ENCODE data around the gene ZNF593OS. TPM values are rescaled to one million over a fixed set of nuclear protein-coding genes. Genes with fewer than 3 reads are reported as not detected.
A peak's percentile ranks its signal among the peaks of the same experiment; 100 is the strongest.

Gene ZNF593OS
- total RNA-seq, 4 donors from 2014 or later: not detected

DNA sequence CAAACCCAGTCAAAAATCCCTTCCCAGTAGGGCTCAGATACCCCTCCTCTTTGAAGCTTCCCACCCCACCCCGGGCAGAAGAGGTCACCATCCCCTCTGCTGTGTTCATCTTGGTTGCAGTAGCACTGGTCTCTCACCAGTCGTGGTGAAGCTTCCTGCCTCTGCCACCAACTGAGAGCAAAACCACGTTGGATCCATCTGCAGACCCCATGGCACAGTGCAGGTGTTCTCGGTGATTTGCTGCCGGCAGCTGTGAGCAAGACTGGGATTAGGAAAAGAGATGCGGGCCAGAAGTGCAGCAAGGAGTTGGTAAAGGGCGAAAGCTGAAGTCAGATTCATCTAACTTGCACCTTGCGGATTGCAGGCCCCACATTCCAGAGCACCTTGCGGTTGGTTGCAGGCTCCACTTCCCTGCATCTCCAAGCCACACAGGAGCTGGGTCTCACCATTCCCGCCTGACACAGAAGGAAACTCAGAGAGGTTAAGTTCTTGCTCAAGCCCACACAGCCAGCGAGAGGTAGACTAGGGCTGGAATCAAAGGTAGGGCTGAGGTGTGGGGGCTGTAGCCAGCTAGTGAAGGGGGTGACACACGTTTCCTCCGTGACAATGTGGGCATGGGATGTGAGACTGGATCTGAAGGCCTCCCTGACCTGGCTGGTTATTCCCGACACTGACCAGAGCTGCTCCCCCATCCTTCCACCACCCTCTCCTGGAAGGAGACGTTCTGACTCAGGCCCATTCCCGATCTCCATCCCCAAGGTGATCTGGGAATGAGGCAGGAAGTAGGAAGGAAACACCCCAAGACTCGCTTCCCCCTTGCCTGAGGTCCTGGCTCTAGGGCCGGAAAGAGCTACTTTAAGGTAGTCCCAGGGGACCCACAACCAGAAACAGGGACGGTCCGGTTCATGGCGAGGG, 16.0 kb downstream of the ZNF593OS start:
- TF ChIP-seq, protein P1, sequence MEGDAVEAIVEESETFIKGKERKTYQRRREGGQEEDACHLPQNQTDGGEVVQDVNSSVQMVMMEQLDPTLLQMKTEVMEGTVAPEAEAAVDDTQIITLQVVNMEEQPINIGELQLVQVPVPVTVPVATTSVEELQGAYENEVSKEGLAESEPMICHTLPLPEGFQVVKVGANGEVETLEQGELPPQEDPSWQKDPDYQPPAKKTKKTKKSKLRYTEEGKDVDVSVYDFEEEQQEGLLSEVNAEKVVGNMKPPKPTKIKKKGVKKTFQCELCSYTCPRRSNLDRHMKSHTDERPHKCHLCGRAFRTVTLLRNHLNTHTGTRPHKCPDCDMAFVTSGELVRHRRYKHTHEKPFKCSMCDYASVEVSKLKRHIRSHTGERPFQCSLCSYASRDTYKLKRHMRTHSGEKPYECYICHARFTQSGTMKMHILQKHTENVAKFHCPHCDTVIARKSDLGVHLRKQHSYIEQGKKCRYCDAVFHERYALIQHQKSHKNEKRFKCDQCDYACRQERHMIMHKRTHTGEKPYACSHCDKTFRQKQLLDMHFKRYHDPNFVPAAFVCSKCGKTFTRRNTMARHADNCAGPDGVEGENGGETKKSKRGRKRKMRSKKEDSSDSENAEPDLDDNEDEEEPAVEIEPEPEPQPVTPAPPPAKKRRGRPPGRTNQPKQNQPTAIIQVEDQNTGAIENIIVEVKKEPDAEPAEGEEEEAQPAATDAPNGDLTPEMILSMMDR (IDR thresholded peaks at IDR 0.05): no peak
- no peak for TF ChIP-seq POLR2A (IDR thresholded peaks at IDR 0.05)
- Histone ChIP-seq H3K4me1 (no peaks in the 10 kb centered on the region), H3K27me3 (no peaks in the 10 kb centered on the region), H3K36me3 (no peaks in the 10 kb centered on the region), H3K9me3 (no peaks in the 10 kb centered on the region), H3K27ac (peak overlapping the region; percentile 54 to 55), H3K4me3 (peak overlapping the region in 1 of 2 donors; percentile 11)
- intact Hi-C loops (cut with DNase I; ENCODE audit: low total_unique reads): no loop called here
- peak in 1 of 2 donors; percentile 43 for DNase-seq

- Histone ChIP-seq H3K27me3 (no peaks in the 10 kb centered on the region), H3K4me1 (no peaks in the 10 kb centered on the region), H3K4me3 (no peak overlapping the region), H3K36me3 (no peaks in the 10 kb centered on the region), H3K27ac (peak overlapping the region; percentile 54 to 55), H3K9me3 (no peaks in the 10 kb centered on the region)
- TF ChIP-seq, protein P1 (IDR thresholded peaks at IDR 0.05): no peak
- no peak for TF ChIP-seq POLR2A (IDR thresholded peaks at IDR 0.05)
- no peak for DNase-seq
- intact Hi-C loops (cut with DNase I; ENCODE audit: low total_unique reads): no loop called here
Measured at GRCh38 chr1:26154750-26155149, 16.9 kb downstream of the ZNF593OS start.

GRCh38 chr1:26153966-26154532, 17.6 kb downstream of the ZNF593OS start:
- H3K4me1 ChIP-seq: no peaks in the 10 kb centered on the region
- H3K27ac ChIP-seq: no peak overlapping the region
- TF ChIP-seq POLR2A (IDR thresholded peaks at IDR 0.05): no peak
- TF ChIP-seq, protein P1 (IDR thresholded peaks at IDR 0.05): no peak
- H3K9me3 ChIP-seq: no peaks in the 10 kb centered on the region
- intact Hi-C loops (cut with DNase I; ENCODE audit: low total_unique reads): no loop called here
- H3K36me3 ChIP-seq: no peaks in the 10 kb centered on the region
- no peaks in the 10 kb centered on the region for H3K27me3 ChIP-seq
- no peak for DNase-seq
- no peak overlapping the region for H3K4me3 ChIP-seq

GRCh38 chr1:26148887-26149286, 22.7 kb downstream of the ZNF593OS start:
- H3K27me3 ChIP-seq: no peaks in the 10 kb centered on the region
- intact Hi-C loops (cut with DNase I; ENCODE audit: low total_unique reads): loop anchor here (5.0 kb wide), 1 partner anchor 112 kb away; no protein-coding TSS in a partner anchor
- TF ChIP-seq, protein P1 (IDR thresholded peaks at IDR 0.05): no peak
- no peak for TF ChIP-seq POLR2A (IDR thresholded peaks at IDR 0.05)
- H3K4me1 ChIP-seq: no peaks in the 10 kb centered on the region
- DNase-seq: no peak
- no peaks in the 10 kb centered on the region for H3K36me3 ChIP-seq
- no peak overlapping the region for H3K4me3 ChIP-seq
- H3K9me3 ChIP-seq: no peaks in the 10 kb centered on the region
- no peak overlapping the region for H3K27ac ChIP-seq

DNA sequence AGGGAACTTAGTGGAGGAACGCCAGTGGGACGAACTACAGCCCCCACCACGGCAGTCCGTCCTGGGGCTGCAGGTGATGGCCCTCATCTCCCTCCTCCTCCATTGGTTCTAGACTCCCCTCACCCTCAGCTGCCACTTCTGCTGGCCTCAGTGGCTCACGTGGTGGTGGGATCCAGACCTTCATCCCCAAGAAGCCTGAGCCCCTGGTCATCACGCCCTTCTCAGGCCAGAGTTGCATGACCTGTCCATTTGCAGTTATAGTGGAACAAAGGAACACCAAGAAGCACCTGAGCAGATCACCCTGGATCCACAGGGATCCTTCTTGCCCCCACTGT, 25.7 kb downstream of the ZNF593OS start:
- H3K36me3 ChIP-seq: no peaks in the 10 kb centered on the region
- H3K9me3 ChIP-seq: no peaks in the 10 kb centered on the region
- H3K27ac ChIP-seq: no peak overlapping the region
- no peak for DNase-seq
- TF ChIP-seq POLR2A (IDR thresholded peaks at IDR 0.05): no peak
- TF ChIP-seq, protein P1 (IDR thresholded peaks at IDR 0.05): no peak
- intact Hi-C loops (cut with DNase I; ENCODE audit: low total_unique reads): loop anchor here (2.0 to 5.0 kb wide), 2 partner anchors 41 to 109 kb away; no protein-coding TSS in a partner anchor
- H3K4me3 ChIP-seq: no peak overlapping the region
- no peaks in the 10 kb centered on the region for H3K27me3 ChIP-seq
- H3K4me1 ChIP-seq: no peaks in the 10 kb centered on the region

Data from uterus (tissue), 4 donors.